ENCODE results near the gene ICAM2.

The ICAM2 gene

GRCh38 chr17:64042700-64043485 is 22.5 kb upstream of the ICAM2 start:
- H3K4me3 ChIP-seq (ENCODE audit: low read depth, low read length): no peak overlapping the region
- TF ChIP-seq, protein P1, sequence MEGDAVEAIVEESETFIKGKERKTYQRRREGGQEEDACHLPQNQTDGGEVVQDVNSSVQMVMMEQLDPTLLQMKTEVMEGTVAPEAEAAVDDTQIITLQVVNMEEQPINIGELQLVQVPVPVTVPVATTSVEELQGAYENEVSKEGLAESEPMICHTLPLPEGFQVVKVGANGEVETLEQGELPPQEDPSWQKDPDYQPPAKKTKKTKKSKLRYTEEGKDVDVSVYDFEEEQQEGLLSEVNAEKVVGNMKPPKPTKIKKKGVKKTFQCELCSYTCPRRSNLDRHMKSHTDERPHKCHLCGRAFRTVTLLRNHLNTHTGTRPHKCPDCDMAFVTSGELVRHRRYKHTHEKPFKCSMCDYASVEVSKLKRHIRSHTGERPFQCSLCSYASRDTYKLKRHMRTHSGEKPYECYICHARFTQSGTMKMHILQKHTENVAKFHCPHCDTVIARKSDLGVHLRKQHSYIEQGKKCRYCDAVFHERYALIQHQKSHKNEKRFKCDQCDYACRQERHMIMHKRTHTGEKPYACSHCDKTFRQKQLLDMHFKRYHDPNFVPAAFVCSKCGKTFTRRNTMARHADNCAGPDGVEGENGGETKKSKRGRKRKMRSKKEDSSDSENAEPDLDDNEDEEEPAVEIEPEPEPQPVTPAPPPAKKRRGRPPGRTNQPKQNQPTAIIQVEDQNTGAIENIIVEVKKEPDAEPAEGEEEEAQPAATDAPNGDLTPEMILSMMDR (IDR thresholded peaks at IDR 0.05; ENCODE audit: low read depth, low read length): no peak

- TF ChIP-seq, protein P1 (IDR thresholded peaks at IDR 0.05; ENCODE audit: low read depth, low read length): no peak
Observed at GRCh38 chr17:64041912-64042311, 21.5 kb upstream of the ICAM2 start.

DNA sequence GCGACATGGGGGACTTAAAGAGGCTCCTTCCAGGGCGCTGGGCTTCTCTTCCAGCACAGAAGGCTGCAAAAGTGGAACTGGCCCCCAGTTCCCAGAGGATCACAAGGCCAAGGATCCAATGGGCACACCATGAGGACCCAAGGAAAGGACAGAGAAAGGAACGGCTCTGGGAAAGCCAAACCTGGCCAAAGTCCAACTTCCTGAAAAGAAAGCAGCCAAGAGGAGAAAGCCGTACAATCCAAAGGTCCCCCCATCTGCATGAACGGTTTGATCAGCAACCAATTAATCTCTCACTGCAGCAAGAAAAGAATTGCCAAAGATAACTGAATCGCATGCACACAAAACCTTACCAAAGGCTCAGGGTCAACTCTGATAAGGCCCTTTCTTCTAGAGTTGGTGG is 19.8 kb upstream of the ICAM2 start:
- TF ChIP-seq, protein P1 (IDR thresholded peaks at IDR 0.05; ENCODE audit: low read depth, low read length): no peak
- no peak overlapping the region for H3K4me3 ChIP-seq (ENCODE audit: low read depth, low read length)

More at GRCh38 chr17:64041912-64042311, 21.5 kb upstream of the ICAM2 start:
- no peak overlapping the region for H3K4me3 ChIP-seq (ENCODE audit: low read depth, low read length)

- H3K4me3 ChIP-seq (ENCODE audit: low read depth, low read length): no peak overlapping the region
- TF ChIP-seq, protein P1 (IDR thresholded peaks at IDR 0.05; ENCODE audit: low read depth, low read length): no peak
Observed at GRCh38 chr17:64039106-64039400, 18.6 kb upstream of the ICAM2 start.

GRCh38 chr17:64038331-64039105 is 18.1 kb upstream of the ICAM2 start:
- no peak overlapping the region for H3K4me3 ChIP-seq (ENCODE audit: low read depth, low read length)
- TF ChIP-seq, protein P1 (IDR thresholded peaks at IDR 0.05; ENCODE audit: low read depth, low read length): no peak

- TF ChIP-seq, protein P1 (IDR thresholded peaks at IDR 0.05; ENCODE audit: low read depth, low read length): no peak
Observed at GRCh38 chr17:64037802-64038201, 17.4 kb upstream of the ICAM2 start.

GRCh38 chr17:64037180-64037579 is 16.7 kb upstream of the ICAM2 start:
- TF ChIP-seq, protein P1 (IDR thresholded peaks at IDR 0.05; ENCODE audit: low read depth, low read length): no peak
- H3K4me3 ChIP-seq (ENCODE audit: low read depth, low read length): no peak overlapping the region

More at GRCh38 chr17:64037802-64038201, 17.4 kb upstream of the ICAM2 start:
- no peak overlapping the region for H3K4me3 ChIP-seq (ENCODE audit: low read depth, low read length)
